HL-60 (cell line): ENCODE results near the gene DLEC1.

Experiments used
- CTCF ChIP-seq: IDR thresholded peaks from one replicate; pipeline ENCODE4 v1.5.1; 2011; ENCODE audit warnings: low read length, control low read depth, inconsistent platforms; ENCODE audit not compliant: insufficient read depth
- GABPA ChIP-seq: IDR thresholded peaks from 2 replicates; pipeline ENCODE4 v1.6.1; 2012; ENCODE audit warnings: low read depth
- POLR2AphosphoS5 ChIP-seq: IDR thresholded peaks from 2 replicates; pipeline ENCODE4 v1.6.1; 2012; ENCODE audit warnings: low read depth
- SPI1 ChIP-seq: IDR thresholded peaks from 2 replicates; pipeline ENCODE4 v1.6.1; 2012; ENCODE audit warnings: low read depth, mild to moderate bottlenecking, borderline replicate concordance
- TF ChIP-seq, protein P1 (sequence below): IDR thresholded peaks from 2 replicates; pipeline ENCODE4 v1.6.1; 2012; ENCODE audit warnings: low read depth; ENCODE audit not compliant: insufficient replicate concordance

GRCh38 chr3:38040401-38040800 is 1.4 kb downstream of the DLEC1 start:
- TF ChIP-seq CTCF (no peak), POLR2AphosphoS5 (no peak), GABPA (no peak), SPI1 (no peak)
- TF ChIP-seq, protein P1, sequence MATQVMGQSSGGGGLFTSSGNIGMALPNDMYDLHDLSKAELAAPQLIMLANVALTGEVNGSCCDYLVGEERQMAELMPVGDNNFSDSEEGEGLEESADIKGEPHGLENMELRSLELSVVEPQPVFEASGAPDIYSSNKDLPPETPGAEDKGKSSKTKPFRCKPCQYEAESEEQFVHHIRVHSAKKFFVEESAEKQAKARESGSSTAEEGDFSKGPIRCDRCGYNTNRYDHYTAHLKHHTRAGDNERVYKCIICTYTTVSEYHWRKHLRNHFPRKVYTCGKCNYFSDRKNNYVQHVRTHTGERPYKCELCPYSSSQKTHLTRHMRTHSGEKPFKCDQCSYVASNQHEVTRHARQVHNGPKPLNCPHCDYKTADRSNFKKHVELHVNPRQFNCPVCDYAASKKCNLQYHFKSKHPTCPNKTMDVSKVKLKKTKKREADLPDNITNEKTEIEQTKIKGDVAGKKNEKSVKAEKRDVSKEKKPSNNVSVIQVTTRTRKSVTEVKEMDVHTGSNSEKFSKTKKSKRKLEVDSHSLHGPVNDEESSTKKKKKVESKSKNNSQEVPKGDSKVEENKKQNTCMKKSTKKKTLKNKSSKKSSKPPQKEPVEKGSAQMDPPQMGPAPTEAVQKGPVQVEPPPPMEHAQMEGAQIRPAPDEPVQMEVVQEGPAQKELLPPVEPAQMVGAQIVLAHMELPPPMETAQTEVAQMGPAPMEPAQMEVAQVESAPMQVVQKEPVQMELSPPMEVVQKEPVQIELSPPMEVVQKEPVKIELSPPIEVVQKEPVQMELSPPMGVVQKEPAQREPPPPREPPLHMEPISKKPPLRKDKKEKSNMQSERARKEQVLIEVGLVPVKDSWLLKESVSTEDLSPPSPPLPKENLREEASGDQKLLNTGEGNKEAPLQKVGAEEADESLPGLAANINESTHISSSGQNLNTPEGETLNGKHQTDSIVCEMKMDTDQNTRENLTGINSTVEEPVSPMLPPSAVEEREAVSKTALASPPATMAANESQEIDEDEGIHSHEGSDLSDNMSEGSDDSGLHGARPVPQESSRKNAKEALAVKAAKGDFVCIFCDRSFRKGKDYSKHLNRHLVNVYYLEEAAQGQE: no peak
